ENCODE data around the gene LTC4S. TPM values are rescaled to one million over a fixed set of nuclear protein-coding genes. Genes with fewer than 3 reads are reported as not detected.

LTC4S gene
- total and polyA plus RNA-seq, 9 of the 15 experiments (the other 6 are each of a cell fraction or from before 2014, with no cell fraction given), result 0.17 to 0.77 (median 0.75) TPM; not detected in 6

- TF ChIP-seq TCF15 (CRISPR knock-in tag; IDR thresholded peaks at IDR 0.05) (no peak), RFX7 (CRISPR knock-in tag; IDR thresholded peaks at IDR 0.05) (no peak)
Measured at GRCh38 chr5:179769271-179769670, 24.5 kb upstream of the LTC4S start (continued).

- Histone ChIP-seq H4K20me1 (replicated peaks; ENCODE audit: control insufficient read depth, insufficient read depth, low read length) (peaks cover 20% of the 10 kb centered on the region), H3K79me2 (ENCODE audit: control insufficient read depth, insufficient read depth, low read length) (peaks cover 36% of the 10 kb centered on the region), H3K9me1 (ENCODE audit: control insufficient read depth, insufficient read depth, low read length) (peaks cover 9% of the 10 kb centered on the region), H3K27ac (ENCODE audit: extremely low read depth, low read depth, low read length) (no peak overlapping the region), H3K4me2 (ENCODE audit: insufficient read depth, low read length) (no peak overlapping the region), H2AFZ (ENCODE audit: low read depth, low read length) (no peak overlapping the region), H3K9ac (ENCODE audit: insufficient read depth in 1 of 2, low read depth in 2 of 2, low read length in 2 of 2) (no peak overlapping the region), H3K27me3 (ENCODE audit: control insufficient read depth in 2 of 2, insufficient read depth in 2 of 2, low read length in 2 of 2) (no peaks in the 10 kb centered on the region), H3K9me3 (replicated peaks; ENCODE audit: control insufficient read depth, insufficient read depth, low read depth, low read length) (no peaks in the 10 kb centered on the region), H3K4me3 (no peak overlapping the region), H3K4me1 (replicated peaks in 1 of 2; ENCODE audit: control insufficient read depth in 2 of 2, insufficient read depth in 2 of 2, low read length in 2 of 2) (peaks cover 21 to 26% of the 10 kb centered on the region in 2 experiments), H3K36me3 (ENCODE audit: control insufficient read depth, insufficient read depth, low read length) (peaks cover 95% of the 10 kb centered on the region)
- no peak for ATAC-seq
- no peak for DNase-seq (ENCODE audit: extremely low read depth in 1 of 4, low spot score in 3 of 4)
- 87% methylated on average over 5 of the region's 5 CpGs for WGBS (ENCODE audit: insufficient coverage, low coverage, missing lambda C conversion rate)
- TF ChIP-seq FUS (optimal IDR thresholded peaks at IDR 0.05; ENCODE audit: low read depth, low read length) (no peak), KDM1A (IDR thresholded peaks at IDR 0.05) (no peak), RBM14 (IDR thresholded peaks at IDR 0.05; ENCODE audit: borderline replicate concordance, insufficient read depth, low read depth, low read length) (no peak), FOSL1 (tag; conservative IDR thresholded peaks at IDR 0.05) (no peak), RBM17 (IDR thresholded peaks at IDR 0.05; ENCODE audit: borderline replicate concordance, low read depth, low read length) (no peak), SAFB (IDR thresholded peaks at IDR 0.05; ENCODE audit: borderline replicate concordance, low read depth, low read length) (no peak), ZKSCAN8 (CRISPR knock-in tag; IDR thresholded peaks at IDR 0.05) (no peak), ZNF253 (CRISPR knock-in tag; conservative IDR thresholded peaks at IDR 0.05) (no peak), E2F4 (CRISPR knock-in tag; IDR thresholded peaks at IDR 0.05; ENCODE audit: low read depth) (no peak), PHTF2 (CRISPR knock-in tag; IDR thresholded peaks at IDR 0.05) (no peak), MCM5 (IDR thresholded peaks at IDR 0.05; ENCODE audit: low read depth) (no peak), OTX1 (CRISPR knock-in tag; IDR thresholded peaks at IDR 0.05) (no peak), SRSF3 (IDR thresholded peaks at IDR 0.05; ENCODE audit: insufficient read depth, low read length) (no peak), ILF3 (IDR thresholded peaks at IDR 0.05; ENCODE audit: borderline replicate concordance) (no peak), ZNF174 (CRISPR knock-in tag; IDR thresholded peaks at IDR 0.05) (no peak), TCFL5 (CRISPR knock-in tag; conservative IDR thresholded peaks at IDR 0.05) (no peak), CBX2 (IDR thresholded peaks at IDR 0.05; ENCODE audit: insufficient read depth, low read length, poor library complexity, severe bottlenecking) (no peak)
- ChIA-PET CTCF (ENCODE audit: low intra/inter-chr PET ratio) (no interaction called here), POLR2A (interaction anchor here (0.7 kb wide), 1 partner anchor 29 kb away, joined by 3 read pairs; no protein-coding TSS in a partner anchor)
- FAIRE-seq, result no peak
- in situ Hi-C loops (cut with MboI) (no loop called here), intact Hi-C loops (cut with micrococcal nuclease) (loop anchor here (5.0 kb wide), 1 partner anchor 38 kb away; the partner anchor contains the start of gene MGAT4B)
- BruUV-seq (replicated peaks), result no TSS peak
Measured at GRCh38 chr5:179769796-179770195, 24.0 kb upstream of the LTC4S start.

All from K562 (cell line).